Measurements from ENCODE around the gene DOK4.

Gene DOK4

DNA sequence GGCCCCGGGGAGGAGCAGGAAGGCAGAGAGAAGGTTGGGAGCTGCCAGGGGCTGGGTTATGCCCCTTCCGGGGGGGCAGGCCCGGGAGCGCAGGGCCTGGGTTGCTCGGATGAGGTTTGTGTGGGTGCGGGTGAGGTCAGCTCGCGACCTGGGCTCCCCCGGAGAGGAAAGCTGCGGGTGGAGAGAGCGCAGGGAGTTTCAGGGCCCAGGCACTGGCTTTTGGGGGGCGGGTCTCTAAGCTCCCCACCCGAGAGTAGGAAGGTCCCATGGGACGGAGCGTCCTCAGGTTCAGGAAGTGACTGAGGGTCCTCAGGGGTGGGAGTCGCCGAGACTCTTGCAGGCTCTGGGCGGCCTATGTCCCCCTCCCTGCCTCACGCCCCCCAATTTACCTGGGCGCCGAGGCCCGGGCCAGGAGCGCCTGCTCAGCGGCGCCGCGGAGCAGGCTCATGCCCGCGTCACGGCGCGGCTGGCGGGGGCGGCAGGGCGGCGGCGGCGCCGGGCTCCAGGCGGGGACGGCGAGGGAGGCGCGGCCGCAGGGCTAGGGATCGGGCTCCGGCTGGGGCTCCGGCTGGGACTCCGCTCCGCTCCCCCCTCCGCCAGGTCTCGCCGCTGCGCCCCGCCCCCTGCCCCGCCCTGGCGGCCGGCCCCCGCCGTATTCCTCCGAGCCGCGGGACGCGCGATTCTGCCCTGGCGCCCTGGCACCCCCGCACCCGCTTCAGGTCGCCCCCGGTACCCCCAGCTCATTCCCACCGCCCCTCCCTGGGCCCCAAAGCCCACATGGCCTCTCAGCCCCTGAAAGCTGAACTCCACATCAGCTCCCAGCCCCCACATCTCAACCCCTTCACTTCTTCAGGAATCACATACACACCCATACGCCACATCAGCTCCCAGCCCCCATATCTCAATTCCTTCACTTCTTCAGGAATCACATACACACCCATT, at the start of gene DOK4:
Gene DOK4 (minus strand): TSS at position 578 of the 942 bp plus-strand sequence. CDS start 6,986 bp downstream, outside the sequence.
- no peak for DNase-seq

DNA sequence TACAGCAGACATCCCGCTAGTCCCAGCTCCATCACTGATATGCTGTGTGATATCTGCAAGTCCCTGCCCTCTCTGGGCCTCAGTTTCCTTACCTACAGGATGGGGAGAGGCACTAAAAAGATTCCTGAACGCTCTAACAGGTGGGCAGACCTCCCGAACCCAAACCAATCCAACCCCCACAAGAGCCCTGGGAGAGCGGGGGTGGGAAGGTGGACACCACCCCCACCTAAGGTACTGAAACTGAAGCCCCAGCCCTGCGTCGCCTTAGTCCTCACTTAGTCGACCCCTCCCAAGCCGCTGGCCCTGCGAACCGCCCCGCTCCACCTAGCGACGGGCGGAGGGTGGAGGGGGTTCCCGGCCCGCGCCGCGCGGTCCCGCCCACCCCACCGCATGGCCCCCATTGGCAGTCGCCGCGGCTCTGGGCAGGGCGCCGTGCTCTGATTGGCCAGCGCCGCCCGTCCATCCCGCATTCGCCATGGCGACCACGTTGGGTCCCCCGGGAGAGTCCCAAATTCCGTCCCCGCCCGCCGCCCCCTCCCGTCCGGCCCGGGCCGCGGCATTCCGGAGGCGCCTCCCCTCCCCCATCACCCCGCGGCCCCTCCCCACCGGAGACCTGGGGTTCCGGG, 49.5 kb upstream of the DOK4 start:
- no peak for DNase-seq

DNA sequence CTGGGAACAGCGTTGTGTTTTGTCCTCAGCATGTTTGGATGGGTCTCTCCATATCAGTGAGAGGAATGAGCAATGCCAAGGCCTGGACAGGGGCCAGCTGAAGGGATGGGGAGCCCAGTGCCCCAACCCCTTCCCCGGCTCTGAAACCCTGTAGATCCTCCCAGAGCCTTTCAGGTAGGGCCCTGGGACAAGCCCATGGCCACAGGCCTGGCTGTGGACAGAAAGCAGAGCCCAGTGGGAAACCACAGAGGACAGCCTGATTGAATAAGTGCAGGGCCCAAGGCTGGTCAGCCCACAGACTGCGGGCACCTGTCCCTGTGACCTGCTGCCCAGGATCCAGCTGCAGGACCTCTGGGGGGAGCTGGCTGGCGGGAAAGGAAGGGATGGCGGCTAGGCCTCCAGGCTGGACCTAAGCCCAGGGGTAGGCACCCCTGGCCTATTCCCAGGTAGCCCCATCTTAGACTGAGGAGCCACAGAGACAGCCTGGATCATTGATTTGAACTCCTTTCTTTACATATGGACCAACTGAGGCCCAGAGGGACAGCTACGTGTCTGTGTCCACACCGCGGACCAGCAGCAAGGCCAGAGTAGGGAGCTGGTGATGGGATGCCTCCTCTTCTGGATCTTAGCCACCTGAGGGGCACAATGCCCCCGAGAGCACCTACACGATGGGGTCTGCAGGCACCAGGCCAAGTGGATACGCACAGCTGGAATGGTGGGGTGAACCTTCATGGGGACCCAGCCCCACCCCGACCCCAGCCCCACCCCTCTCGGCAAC, 48.8 kb upstream of the DOK4 start:
- DNase-seq, result no peak

DNA sequence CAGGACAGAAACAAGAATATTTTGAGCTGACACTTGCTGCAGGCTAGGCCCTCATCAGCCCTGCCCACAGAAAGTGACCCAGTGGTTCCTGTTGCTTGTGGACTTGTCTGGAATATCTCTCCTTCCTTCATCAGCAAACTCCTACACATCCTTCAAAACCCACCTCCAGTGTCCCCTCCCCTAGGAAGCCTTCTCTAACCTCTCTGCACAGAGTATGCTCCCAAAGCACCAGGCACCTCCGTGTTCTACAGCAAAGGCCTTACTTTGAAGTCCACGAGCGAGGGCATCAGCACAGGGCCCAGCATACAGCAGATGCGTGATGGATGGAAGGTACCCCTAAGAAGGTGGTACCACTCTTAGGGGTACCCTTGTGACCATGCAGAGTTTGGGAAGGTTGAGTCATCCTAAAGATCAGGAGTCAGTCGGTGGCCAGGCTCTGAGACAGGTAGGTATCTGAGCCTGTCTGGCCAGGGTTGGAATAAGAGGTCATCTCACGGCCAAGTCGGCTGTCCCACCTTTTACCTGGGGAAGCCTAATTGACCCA, 48.1 kb upstream of the DOK4 start:
- DNase-seq, result no peak

DNA sequence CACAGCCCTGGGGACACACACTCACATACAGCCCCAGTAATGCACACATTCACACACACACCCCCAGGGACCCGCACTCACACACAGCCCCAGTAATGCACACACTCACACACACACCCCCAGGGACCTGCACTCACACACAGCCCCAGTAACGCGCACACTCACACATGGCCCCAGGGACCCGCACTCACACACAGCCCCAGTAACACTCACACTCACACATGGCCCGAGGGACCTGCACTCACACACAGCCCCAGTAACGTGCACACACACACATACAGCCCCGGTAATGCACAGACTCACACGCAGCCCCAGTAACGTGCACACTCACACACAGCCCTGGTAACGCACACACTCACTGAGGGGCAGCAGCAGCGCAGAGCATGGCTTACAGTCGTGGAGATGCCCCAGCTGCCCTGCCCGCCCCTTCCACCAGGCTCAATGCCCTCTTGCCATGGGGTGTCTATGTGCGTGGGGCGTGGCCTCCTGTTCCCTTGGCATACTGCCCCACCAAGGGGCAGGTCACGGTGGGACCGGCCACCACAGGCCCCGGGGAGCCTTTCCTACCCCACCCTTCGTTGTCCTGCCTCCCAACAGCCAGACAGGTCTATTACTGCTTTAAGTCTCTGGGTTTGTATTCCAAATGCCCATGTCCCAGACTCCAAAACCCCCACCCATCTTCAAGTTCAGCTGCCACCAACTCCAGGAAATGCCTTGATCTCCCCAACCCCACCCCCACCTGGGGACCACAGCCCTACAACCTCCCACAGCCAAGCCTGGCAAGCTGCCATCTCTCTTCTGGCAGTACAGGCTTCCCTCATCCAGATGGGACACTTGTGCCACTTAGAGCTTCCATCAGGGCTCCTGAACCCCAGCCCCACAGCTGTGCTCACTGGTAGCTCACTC, 47.4 kb upstream of the DOK4 start:
- no peak for DNase-seq

DNA sequence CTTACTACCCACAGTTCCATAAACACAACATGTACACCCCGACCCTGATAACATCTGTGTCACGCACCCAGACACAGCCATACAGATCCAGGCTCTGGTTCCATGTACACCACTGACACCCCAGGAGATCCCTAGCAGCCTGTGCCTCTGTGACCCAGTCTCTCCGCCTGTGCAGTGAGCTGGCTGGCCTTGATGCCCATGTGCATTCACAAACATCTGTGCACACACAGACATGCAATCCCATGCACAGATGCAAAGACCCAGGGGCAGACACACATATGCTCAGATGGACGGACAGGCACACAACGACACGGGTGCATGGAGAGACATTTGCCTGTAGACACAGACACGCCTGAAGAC, 46.0 kb upstream of the DOK4 start:
- DNase-seq, result no peak

DNA sequence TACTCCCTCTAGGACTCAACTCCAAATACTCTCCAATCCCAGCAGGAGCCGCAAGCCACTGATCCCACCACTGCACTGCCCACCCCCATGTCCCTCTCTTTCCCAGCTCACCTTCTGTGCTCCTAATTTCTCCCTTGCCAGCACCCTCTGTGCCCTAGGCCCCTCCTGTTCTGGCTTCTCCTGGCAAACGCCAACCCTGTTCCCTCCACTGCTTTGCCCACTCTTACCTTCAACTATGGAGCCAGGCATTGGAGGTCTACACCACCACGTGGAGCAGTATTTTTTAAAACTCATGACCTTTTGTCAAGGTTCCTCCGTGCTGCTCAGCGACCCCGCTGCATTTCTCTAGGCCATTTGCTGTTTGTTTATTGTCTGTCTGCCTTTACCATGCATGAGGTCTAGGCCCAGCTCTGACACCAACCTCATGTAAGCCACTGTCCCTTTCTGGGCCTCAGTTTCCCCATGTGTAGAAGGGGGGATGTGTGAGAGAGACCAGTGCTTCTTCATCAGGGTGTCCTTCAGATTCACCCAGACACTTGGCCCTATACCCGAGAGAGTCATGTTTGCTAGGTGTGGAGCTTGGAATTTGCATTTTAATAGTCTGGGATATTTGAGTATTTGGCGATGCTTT, 45.5 kb upstream of the DOK4 start:
- DNase-seq, result no peak

DNA sequence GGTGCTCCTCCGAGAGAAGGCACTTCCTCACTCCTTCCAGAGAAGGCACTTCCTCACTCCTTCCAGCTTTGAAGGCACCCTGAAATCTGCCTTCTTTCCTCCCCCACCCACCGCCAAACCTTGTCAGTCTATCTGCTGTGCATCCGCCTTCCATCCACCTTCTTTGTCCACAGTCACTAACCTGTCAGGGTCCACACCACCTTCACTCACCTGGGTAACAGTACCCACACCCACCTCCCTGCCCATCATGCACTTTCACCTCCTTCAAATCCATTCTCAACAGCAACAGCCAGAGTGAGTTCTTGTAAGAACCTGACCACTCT, 44.9 kb upstream of the DOK4 start:
- DNase-seq, result no peak

DNA sequence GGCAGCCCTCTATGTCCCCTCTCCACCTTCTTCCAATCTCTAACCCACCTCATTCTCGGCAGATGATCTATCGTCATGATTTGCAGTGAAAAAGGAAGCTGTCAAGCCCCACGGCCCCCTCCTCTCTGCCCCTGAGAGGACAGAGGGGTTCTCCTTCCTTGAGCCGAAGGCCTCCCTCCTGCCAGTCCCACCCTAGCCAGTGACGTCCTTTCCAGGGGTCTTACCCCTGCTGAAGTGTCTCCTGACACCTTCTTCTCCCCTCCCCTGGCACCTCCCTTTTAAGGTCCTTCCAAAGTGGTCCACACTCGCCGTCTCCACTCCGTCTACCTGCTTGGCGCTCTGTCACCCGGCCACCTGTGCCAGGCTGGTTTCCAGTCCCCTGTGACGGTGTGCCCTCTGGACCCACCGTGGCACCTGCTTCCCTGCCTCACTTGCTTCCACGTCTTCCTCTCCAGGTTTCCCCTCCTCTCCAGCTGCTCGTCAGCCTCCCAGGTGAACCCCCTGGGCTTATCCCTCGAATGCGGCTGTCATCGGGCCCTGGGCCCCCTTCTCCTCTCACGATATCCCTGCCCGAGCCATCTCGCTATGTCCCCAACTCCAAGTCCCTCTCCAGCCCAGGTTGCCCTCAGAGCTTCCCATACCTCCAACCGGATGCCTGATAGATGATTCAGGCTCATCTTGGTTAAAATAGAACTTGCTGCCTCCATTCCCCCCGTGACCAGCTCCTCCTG, 44.4 kb upstream of the DOK4 start:
- no peak for DNase-seq

DNA sequence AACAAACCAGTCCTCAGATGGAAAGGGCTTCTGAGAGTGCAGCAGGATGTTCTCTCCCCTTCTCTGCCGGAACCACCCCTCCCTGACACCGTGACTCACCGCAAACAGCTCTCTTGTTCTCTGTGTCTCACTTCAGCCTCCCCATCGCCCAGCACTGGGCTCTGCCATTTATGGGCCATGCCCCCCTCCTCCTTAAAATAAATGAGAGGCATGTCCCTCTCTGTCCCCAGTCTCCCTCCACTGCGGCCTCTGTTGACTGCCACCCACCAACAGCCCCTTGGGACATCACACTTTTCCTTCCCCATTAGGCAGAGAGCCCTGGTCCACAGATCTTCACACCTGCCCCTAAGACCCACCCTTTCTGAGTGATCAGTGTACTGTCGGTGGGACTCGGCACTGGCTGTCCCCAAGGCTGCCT, 43.8 kb upstream of the DOK4 start:
- no peak for DNase-seq

DNA sequence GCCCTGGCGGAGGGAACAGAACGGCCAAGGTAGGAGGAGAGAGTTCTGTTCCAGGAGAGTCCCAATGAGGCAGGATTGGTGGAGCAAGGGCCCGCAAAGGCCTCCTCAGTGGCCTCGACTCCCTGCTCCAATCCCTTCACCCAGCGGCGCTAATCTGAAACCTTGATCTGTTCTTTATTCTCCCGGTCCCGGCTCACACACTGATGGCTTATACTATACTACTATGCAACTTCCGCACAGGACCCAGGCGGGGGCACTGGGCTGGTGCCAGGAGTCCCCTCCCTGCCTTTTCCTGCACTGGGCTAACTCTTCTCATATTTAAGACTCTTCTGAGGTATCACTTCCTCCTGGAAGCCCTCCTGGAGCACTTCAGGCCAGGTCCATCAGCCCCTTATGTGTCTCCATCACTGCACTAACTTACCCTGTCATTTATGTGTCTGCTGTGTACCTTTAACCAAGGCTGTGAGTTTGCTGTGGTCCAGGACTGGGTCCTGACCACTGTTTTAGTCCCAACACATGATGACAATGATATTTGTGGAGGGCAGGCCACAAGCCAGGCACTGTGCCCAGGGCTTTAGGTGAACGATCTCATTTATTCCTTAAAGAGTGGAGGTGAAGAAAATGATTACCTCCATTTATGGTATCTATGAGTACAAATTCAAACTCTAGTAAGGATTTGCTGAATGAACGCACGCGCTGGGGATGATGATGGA, 43.3 kb upstream of the DOK4 start:
- no peak for DNase-seq

DNA sequence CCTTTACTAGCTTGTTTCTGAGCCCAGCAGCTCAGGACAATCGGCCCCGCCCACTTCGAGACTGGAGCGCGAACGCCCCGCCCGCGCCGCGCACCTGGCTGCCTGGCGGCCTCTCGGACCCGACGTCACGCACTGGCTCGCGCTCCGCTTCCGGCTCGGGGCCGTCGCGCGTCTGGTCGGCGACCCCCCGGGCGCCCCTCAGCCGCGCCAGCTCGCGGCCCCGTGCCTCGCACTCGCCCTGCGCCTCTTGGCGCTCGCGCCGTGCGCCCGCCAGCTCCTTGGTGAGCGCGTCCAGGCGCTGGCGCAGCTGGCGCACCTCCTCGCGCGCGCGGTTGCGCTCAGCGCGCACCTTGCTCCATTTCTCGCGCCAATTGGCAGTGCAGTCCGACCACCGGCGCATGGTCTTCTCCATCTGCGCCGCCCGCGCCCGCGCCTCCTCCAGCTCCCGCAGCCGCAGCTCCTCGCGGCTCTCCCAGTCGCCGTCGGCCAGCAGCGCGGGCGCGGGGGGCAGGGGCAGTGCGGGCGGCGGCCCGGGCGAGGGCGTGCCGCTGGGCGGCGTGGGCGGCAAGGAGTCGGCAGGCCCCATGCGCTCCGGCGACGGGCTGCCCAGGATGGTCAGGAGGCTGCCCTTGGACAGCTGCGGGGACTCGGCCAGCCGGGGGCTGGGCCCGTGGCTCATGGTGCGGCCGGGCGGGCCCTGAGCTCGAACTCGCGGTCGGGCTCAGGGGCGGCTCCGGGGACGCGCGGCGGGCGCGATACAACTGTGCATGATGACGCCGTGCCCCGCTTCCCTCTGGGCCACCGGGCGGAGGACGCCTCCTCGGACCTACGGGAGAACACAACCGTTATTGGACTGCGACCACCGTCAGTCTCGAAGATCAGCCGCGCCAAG, 42.5 kb upstream of the DOK4 start:
- DNase-seq, result no peak

DNA sequence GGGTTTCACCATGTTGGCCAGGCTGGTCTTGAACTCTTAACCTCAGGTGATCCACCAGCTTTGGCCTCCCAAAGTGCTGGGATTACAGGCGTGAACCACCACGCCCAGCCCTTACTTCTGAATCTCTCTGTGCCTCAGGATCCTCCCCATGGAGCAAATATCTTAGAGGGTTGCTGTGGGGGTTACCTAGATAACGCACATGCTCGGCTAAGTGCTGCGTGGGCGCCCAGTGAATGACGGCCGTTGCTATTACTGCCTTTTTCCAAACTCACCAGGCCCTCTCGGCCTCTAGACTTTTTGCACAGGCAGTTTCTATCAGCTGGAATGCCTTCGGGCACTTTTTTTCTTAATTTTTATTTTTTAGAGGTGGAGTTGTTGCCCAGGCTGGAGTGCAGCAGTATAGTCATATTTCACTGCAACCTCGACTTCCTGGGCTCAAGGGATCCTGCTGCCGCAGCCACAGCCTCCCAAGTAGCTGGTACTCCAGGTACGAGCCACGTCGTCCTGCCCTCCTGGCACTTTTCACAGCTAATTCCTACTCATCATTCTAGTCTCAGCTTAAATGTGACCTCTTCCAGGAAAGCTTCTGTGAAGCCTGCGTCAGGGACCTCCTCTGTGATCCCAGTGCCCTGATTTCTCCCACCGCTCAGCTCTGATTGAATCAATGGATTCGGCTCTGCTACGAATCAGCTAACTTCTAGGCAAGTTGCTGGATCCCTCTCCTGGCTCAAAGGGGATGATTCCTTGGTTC, 41.5 kb upstream of the DOK4 start:
- DNase-seq, result no peak

DNA sequence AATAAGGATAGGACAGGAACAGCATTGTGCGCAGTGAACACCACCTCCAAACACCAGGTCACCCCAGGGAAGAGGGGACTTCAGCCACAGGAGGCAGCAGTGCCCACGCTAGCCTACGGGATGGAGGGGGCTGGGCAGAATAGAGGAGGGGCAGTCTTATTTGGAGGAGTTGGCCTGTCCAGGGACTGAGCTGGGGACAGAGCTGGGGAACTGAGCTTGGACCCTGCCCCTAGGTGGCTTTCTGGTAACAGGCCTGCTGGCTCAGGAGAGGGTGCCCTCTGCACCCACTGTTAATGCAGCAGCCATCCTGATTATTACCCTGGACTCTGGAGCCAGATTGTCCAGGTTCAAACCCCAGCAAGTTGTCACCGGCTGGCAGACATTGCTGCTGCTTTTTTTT, 40.7 kb upstream of the DOK4 start:
- DNase-seq, result no peak

DNA sequence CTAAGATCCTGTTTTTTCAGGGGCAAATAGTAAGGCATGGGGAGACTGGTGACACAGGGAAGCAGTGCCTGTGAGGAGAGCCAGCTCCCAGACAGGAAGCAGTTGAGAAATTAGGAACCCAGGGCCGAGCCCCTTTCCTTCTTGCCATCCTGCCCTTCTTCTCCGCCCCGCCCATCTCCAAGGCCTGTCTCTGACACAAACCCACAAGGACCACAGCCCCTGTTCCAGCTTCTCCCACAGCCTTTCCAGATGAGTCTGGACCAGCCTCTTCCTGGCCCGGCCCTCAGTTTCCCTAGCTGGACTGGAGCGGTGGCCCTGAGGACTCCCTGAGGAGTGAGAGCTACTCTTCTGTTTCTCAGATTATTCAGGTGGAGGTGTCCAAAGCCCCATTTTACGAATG, 40.2 kb upstream of the DOK4 start:
- no peak for DNase-seq

DNA sequence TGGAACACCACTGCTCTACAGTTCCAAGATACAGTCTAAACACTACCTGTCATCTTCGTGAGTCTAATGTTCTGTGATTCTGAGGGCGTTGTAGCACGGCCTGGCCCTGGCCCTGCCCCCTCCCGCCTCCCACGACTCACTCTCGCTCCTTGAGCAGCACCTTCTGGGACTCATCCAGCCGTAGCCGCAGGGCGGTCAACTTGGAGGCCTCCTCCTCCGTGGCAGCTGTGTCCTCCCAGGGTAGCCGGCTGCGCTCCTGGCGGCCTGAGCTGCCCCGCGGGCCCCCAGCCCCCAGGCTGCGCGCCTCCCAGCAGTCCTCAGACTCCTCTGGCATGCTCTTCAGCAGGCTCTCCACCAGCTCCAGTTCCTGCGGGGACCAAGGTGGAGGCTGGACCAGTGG, 39.5 kb upstream of the DOK4 start:
- DNase-seq, result no peak

DNA sequence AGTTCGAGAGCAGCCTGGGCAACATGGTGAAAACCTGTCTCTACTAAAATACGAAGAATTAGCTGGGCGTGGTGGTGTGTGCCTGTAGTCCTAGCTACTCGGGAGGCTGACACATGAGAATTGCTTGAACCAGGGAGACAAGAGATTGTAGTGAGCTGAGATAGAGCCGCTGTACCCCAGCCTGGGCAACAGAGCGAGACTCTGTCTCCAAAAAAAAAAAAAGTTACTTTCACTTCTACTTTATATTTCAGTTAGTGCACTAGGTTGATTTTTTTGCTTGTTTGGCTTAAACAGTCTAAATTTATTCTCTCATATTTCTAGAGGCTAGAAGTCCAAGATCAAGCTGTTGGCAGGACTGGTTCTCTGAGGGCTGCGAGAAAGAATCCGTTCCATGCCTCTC, 36.7 kb upstream of the DOK4 start:
- no peak for DNase-seq

DNA sequence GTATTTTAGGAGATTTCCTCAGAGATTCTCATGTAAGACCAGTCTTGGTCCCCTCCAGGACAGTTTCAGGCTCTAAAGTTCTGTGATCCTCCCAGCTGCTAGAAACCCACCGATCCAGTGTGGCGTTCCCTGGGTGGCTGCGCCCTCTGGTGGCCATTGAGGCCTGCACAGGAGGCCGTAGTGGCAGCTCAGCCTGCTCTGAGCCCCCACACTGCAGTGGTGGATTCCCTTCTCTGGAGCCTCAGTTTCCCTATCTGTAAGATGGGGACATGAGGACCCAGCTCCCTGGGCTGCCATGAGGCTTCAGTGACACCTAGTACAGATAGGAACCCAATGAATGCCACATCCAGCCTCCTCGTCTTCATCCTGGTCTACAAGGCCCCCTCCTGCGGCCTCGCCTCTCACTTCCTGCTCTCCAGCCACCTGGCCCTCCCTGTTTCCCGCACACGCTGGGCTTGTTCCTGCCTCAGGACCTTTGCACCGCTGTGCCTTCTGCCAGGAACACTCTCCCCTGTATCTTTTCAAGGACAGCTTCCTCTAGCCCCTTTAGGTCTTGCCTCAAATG, 33.6 kb upstream of the DOK4 start:
- DNase-seq, result no peak
